Pancreas (tissue), 10 donors: ENCODE measurements around the gene AARS2. TPM values are rescaled to one million over a fixed set of nuclear protein-coding genes. Genes with fewer than 3 reads are reported as not detected.

ENCODE experiments used
- ATAC-seq, 4 donors: fragments of 200-7000 bp; cut with Tn5 transposase; one replicate each; pipeline versions ENCODE4 v1.8.0 to v1.9.1; 2020; ENCODE audit warnings: mild to moderate bottlenecking in 4 of 4, moderate library complexity in 4 of 4
- DNase-seq, 6 donors: peaks; one replicate each; pipeline ENCODE4 v3.0.0-alpha.2; 2020
- FAIRE-seq: peaks from 2 replicates; lab custom pipeline; 2012; peaks lifted over from hg19 to GRCh38; lab: Jason Lieb, UNC
- H3K27ac ChIP-seq, 4 donors: fragments of 200-600 bp; sonication (generic); 1 replicate in 3 of 4; 2 replicates in 1 of 4; pipeline versions ENCODE4 v1.5.0 to v1.8.0; 2020
- H3K27me3 ChIP-seq, 4 donors: fragments of 200-600 bp; one replicate each; pipeline ENCODE4 v1.8.0; 2021
- H3K36me3 ChIP-seq, 3 donors: fragments of 200-600 bp; sonication (generic) in 1 of 3; one replicate each; pipeline versions ENCODE4 v1.5.0 to v1.8.0; 2020 to 2021
- H3K4me1 ChIP-seq, 3 donors: fragments of 200-600 bp; one replicate each; pipeline ENCODE4 v1.8.0; 2021
- H3K4me3 ChIP-seq, 4 donors: fragments of 200-600 bp; sonication (generic) in 2 of 4; one replicate each; pipeline versions ENCODE4 v1.5.0 to v1.8.0; 2020 to 2021
- H3K9me3 ChIP-seq, 4 donors: fragments of 200-600 bp; one replicate each; pipeline ENCODE4 v1.8.0; 2021
- CTCF ChIP-seq, 4 donors: fragments of 200-600 bp; sonication (generic) in 3 of 4; IDR thresholded peaks; one replicate each; pipeline versions ENCODE4 v1.5.0 to v1.8.0; 2021; ENCODE audit warnings: antibody characterized with exemption in 4 of 4
- WGBS, 2 donors: extraction: QIAGEN DNeasy Blood & Tissue Kit; methylation state at CpG; one replicate each; pipeline ENCODE4 v1.1.7; 2013; 5-methylcytosine and 5-hydroxymethylcytosine counted together
- intact Hi-C, 3 donors: fragments of 100-400 bp; cut with DNase I; formaldehyde crosslinking; loops; one replicate each; pipeline versions ENCODE4 v1.11.1 to v1.14.2; 2022
- polyA plus RNA-seq, 2 donors: library from polyadenylated mRNA; stranded (reverse); fragments of 200-250 nt; gene quantifications; one replicate each; pipeline ENCODE4 v1.2.3, GENCODE V29; 2013
- total RNA-seq, 6 donors: library from RNA; stranded (reverse); fragmentation: NEBNext Ultra II Directional in 4 of 6; extraction: Animal tissue kit (Norgen Biotek cat#: 25700) in 4 of 6; gene quantifications; one replicate each; pipeline versions ENCODE4 v1.2.1 to v1.2.4, GENCODE V29; 2021 to 2023
- donor health status: healthy with polysubstance abuse.
- donor health status: DM: no; HTN: no; CAD: no; lungs with moderate emphysema.
- donor health status: DM: no; HTN: no; CAD: no.
- donor health status: control.
- donor health status: control.
- donor health status: Bipolar disorder and iron deficiency.
- donor health status: DM: yes; HTN: yes; CAD: no.
- donor health status: DM: no; HTN: no; CAD: no.
- donor health status: DM: no; HTN: no; CAD: no.
- donor health status: DM: yes; HTN: yes; CAD: no.

The AARS2 gene
- total and polyA plus RNA-seq, 8 donors: 3.6 to 8.7 (median 5.0) TPM

GRCh38 chr6:44338228-44339122, 25.3 kb upstream of the AARS2 start:
- peak; percentile 40 to 55 (median 48) for TF ChIP-seq CTCF (IDR thresholded peaks at IDR 0.05)
- DNase-seq: peak; percentile 35 to 66 (median 46)
- H3K9me3 ChIP-seq: no peaks in the 10 kb centered on the region
- intact Hi-C loops: loop anchor here in 1 of 3 donors (5.0 to 10.0 kb wide), 2 partner anchors 71 to 164 kb away; partner anchors contain the start of gene NFKBIE
- no peaks in the 10 kb centered on the region for H3K27me3 ChIP-seq
- FAIRE-seq: no peak
- H3K4me1 ChIP-seq: peaks cover 0 to 3% (median 0%) of the 10 kb centered on the region in 3 donors
- H3K4me3 ChIP-seq: no peak overlapping the region
- peak; percentile 71 to 92 (median 88) for ATAC-seq
- peak overlapping the region in 1 of 4 donors; percentile 17 for H3K27ac ChIP-seq
- 4 to 5% methylated on average over 11 of the region's 11 CpGs for WGBS, 2 donors
- H3K36me3 ChIP-seq: no peaks in the 10 kb centered on the region

- ATAC-seq (no peak), DNase-seq (no peak), FAIRE-seq (no peak)
- Histone ChIP-seq H3K4me1 (peaks cover 0 to 3% (median 0%) of the 10 kb centered on the region in 3 donors), H3K9me3 (no peaks in the 10 kb centered on the region), H3K27me3 (peaks cover 0 to 5% (median 0%) of the 10 kb centered on the region in 4 donors), H3K36me3 (no peaks in the 10 kb centered on the region), H3K4me3 (no peak overlapping the region), H3K27ac (no peak overlapping the region)
- intact Hi-C loops: loop anchor here in 1 of 3 donors (5.0 to 10.0 kb wide), 2 partner anchors 68 to 161 kb away; partner anchors contain the start of gene NFKBIE
- no peak for TF ChIP-seq CTCF (IDR thresholded peaks at IDR 0.05)
- WGBS, 2 donors: 38 to 41% methylated on average over 1 of the region's 1 CpG
Observed at GRCh38 chr6:44335631-44336030, 22.5 kb upstream of the AARS2 start.

- Histone ChIP-seq H3K4me1 (peaks cover 0 to 2% (median 0%) of the 10 kb centered on the region in 3 donors), H3K27ac (no peak overlapping the region), H3K27me3 (peaks cover 0 to 5% (median 0%) of the 10 kb centered on the region in 4 donors), H3K36me3 (no peaks in the 10 kb centered on the region), H3K9me3 (no peaks in the 10 kb centered on the region), H3K4me3 (no peak overlapping the region)
- DNase-seq: no peak
- no peak for FAIRE-seq
- TF ChIP-seq CTCF (IDR thresholded peaks at IDR 0.05): no peak
- intact Hi-C loops: loop anchor here in 2 of 3 donors (5.0 to 10.0 kb wide), 2 partner anchors 67 to 159 kb away; partner anchors contain the start of gene NFKBIE (in 1 of the 2)
- WGBS, 2 donors: 71 to 84% methylated on average over 5 of the region's 5 CpGs
- no peak for ATAC-seq
Observed at GRCh38 chr6:44333942-44334341, 20.8 kb upstream of the AARS2 start.

- 58 to 71% methylated on average over 11 of the region's 11 CpGs for WGBS, 2 donors
- Histone ChIP-seq H3K4me1 (no peaks in the 10 kb centered on the region), H3K27ac (no peak overlapping the region), H3K36me3 (no peaks in the 10 kb centered on the region), H3K4me3 (no peak overlapping the region), H3K9me3 (no peaks in the 10 kb centered on the region), H3K27me3 (peaks cover 0 to 5% (median 0%) of the 10 kb centered on the region in 4 donors)
- no peak for TF ChIP-seq CTCF (IDR thresholded peaks at IDR 0.05)
- FAIRE-seq (no peak), ATAC-seq (peak in 1 of 4 donors; percentile 65), DNase-seq (no peak)
- intact Hi-C loops: loop anchor here in 2 of 3 donors (5.0 to 10.0 kb wide), 2 partner anchors 66 to 159 kb away; partner anchors contain the start of gene NFKBIE (in 1 of the 2)
Observed at GRCh38 chr6:44333273-44333919, 20.2 kb upstream of the AARS2 start.
